Duodenal mucosa (tissue), 2 donors: ENCODE results near the gene ACAT1.

Source experiments
- H3K27ac ChIP-seq: one replicate; pipeline ENCODE4 v1.7.0; 2013; ENCODE audit warnings: low read depth, low read length
- H3K27me3 ChIP-seq, 2 donors: one replicate each; pipeline ENCODE4 v1.7.0; 2013; ENCODE audit warnings: low read length in 2 of 2, control low read depth in 1 of 2; ENCODE audit not compliant: insufficient read depth in 2 of 2, control insufficient read depth in 1 of 2
- H3K36me3 ChIP-seq, 2 donors: one replicate each; pipeline ENCODE4 v1.7.0; 2013; ENCODE audit warnings: low read length in 2 of 2, control low read depth in 1 of 2; ENCODE audit not compliant: insufficient read depth in 2 of 2, control insufficient read depth in 1 of 2
- H3K4me1 ChIP-seq, 2 donors: one replicate each; pipeline ENCODE4 v1.7.0; 2013; ENCODE audit warnings: low read length in 2 of 2, control low read depth in 1 of 2; ENCODE audit not compliant: insufficient read depth in 2 of 2, control insufficient read depth in 1 of 2
- H3K4me3 ChIP-seq, 2 donors: one replicate each; pipeline ENCODE4 v1.7.0; 2013; ENCODE audit warnings: low read length in 2 of 2, low read depth in 1 of 2
- H3K9ac ChIP-seq, 2 donors: one replicate each; pipeline ENCODE4 v1.7.0; 2013; ENCODE audit warnings: low read length in 2 of 2, low read depth in 1 of 2
- H3K9me3 ChIP-seq, 2 donors: one replicate each; pipeline ENCODE4 v1.7.0; 2013; ENCODE audit warnings: low read length in 2 of 2, control low read depth in 1 of 2; ENCODE audit not compliant: control insufficient read depth in 1 of 2

ACAT1 gene

GRCh38 chr11:108193725-108194124 is 72.4 kb downstream of the ACAT1 start:
- H3K4me3 ChIP-seq, result no peak overlapping the region
- H3K36me3 ChIP-seq, result peaks cover 4 to 56% of the 10 kb centered on the region in 2 donors
- no peaks in the 10 kb centered on the region for H3K27me3 ChIP-seq
- no peaks in the 10 kb centered on the region for H3K4me1 ChIP-seq
- no peak overlapping the region for H3K9ac ChIP-seq
- H3K27ac ChIP-seq, result no peak overlapping the region
- no peaks in the 10 kb centered on the region for H3K9me3 ChIP-seq

GRCh38 chr11:108196901-108197300 is 75.5 kb downstream of the ACAT1 start:
- no peaks in the 10 kb centered on the region for H3K27me3 ChIP-seq

More at GRCh38 chr11:108196901-108197300, 75.5 kb downstream of the ACAT1 start:
- Histone ChIP-seq H3K4me1 (no peaks in the 10 kb centered on the region), H3K4me3 (no peak overlapping the region), H3K27ac (no peak overlapping the region), H3K36me3 (peaks cover 0 to 47% of the 10 kb centered on the region in 2 donors), H3K9me3 (no peaks in the 10 kb centered on the region), H3K9ac (no peak overlapping the region)
